HG02623 (cell line): ENCODE results near the gene HMG20A.

Experiments
- ATAC-seq: cut with Tn5 transposase; IDR thresholded peaks from one replicate; pipeline ENCODE4 v1.9.1; 2021; ENCODE audit warnings: moderate library complexity; ENCODE audit not compliant: unreplicated experiment

The HMG20A gene

GRCh38 chr15:77426871-77427270, 6.2 kb downstream of the HMG20A start:
- no peak for ATAC-seq

GRCh38 chr15:77430213-77430612, 9.5 kb downstream of the HMG20A start:
- no peak for ATAC-seq

- ATAC-seq, result no peak
Measured at GRCh38 chr15:77430652-77431051, 10.0 kb downstream of the HMG20A start.

GRCh38 chr15:77436822-77437221, 16.1 kb downstream of the HMG20A start:
- no peak for ATAC-seq

- ATAC-seq, result no peak
Measured at GRCh38 chr15:77437264-77437663, 16.6 kb downstream of the HMG20A start.

GRCh38 chr15:77440378-77440999, 19.8 kb downstream of the HMG20A start:
- peak; percentile 73 for ATAC-seq

- ATAC-seq, result no peak
Measured at GRCh38 chr15:77446840-77447390, 26.2 kb downstream of the HMG20A start.

- ATAC-seq, result no peak
Measured at GRCh38 chr15:77454265-77454664, 33.6 kb downstream of the HMG20A start.

- ATAC-seq, result no peak
Measured at GRCh38 chr15:77454951-77455350, 34.3 kb downstream of the HMG20A start.

GRCh38 chr15:77455696-77456321, 35.1 kb downstream of the HMG20A start:
- no peak for ATAC-seq

GRCh38 chr15:77456746-77457145, 36.1 kb downstream of the HMG20A start:
- no peak for ATAC-seq

- ATAC-seq, result no peak
Measured at GRCh38 chr15:77457191-77457904, 36.7 kb downstream of the HMG20A start.

- ATAC-seq, result no peak
Measured at GRCh38 chr15:77457905-77458265, 37.2 kb downstream of the HMG20A start.

GRCh38 chr15:77459031-77459430, 38.3 kb downstream of the HMG20A start:
- ATAC-seq, result no peak

GRCh38 chr15:77461486-77461885, 40.8 kb downstream of the HMG20A start:
- no peak for ATAC-seq

GRCh38 chr15:77464129-77464865, 43.6 kb downstream of the HMG20A start:
- ATAC-seq, result no peak

- no peak for ATAC-seq
Measured at GRCh38 chr15:77466521-77466920, 45.8 kb downstream of the HMG20A start.

GRCh38 chr15:77468896-77469295, 48.2 kb downstream of the HMG20A start:
- ATAC-seq, result no peak

GRCh38 chr15:77470235-77470634, 49.5 kb downstream of the HMG20A start:
- ATAC-seq, result no peak

GRCh38 chr15:77473328-77473727, 52.6 kb downstream of the HMG20A start:
- ATAC-seq, result no peak

GRCh38 chr15:77474310-77474988, 53.8 kb downstream of the HMG20A start:
- no peak for ATAC-seq
